Stimulated activated CD4-positive, alpha-beta T cell treated with anti-CD3 and anti-CD28 coated beads, TNF-alpha, amount 100 ng/mL, for 1 hour (primary cell): Measurements from ENCODE around the gene ITGA7.
"Not testable (repeated sequence)": the region's sequence is repeated elsewhere in the genome, so short reads cannot be mapped to it uniquely, and the experiment has no call there.

Source experiments
- DNase-seq, 3 donors: peaks; one replicate each; pipeline ENCODE4 v3.0.0-alpha.2; 2020; ENCODE audit warnings: low read depth in 3 of 3, low spot score in 1 of 3

Gene ITGA7

GRCh38 chr12:55652352-55652751 is 55.4 kb downstream of the ITGA7 start:
- DNase-seq = no peak

GRCh38 chr12:55651299-55651683 is 56.4 kb downstream of the ITGA7 start:
- no peak for DNase-seq

DNA sequence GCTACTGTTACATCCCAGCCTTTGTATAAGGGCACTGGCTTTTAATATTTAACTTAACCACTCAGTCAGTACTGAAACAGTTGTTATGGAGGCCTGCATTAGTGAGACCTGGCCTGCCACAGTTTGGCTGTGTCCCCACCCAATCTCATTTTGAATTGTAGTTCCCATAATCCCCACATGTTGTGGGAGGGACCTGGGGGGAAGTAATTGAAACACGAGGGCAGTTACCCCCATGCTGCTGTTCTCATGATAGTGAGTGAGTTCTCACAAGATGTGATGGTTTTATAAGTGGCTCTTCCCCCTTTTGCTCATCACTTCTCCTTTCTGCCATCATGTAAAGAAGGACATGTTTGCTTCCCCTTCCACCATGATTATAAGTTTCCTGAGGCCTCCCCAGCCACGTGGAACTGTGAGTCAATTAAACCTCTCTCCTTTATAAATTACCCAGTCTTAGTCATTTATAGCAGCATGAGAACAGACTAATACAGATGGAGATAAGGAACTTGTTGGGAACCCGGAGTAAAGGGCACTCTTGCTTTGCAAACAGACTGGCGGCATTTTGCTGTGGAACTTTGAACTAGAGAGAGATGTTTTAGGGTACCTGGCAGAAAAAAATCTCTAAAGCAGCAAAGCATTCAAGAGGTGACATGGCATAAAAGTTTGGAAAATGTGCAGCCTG is 56.9 kb downstream of the ITGA7 start:
- DNase-seq = not testable (repeated sequence)

DNA sequence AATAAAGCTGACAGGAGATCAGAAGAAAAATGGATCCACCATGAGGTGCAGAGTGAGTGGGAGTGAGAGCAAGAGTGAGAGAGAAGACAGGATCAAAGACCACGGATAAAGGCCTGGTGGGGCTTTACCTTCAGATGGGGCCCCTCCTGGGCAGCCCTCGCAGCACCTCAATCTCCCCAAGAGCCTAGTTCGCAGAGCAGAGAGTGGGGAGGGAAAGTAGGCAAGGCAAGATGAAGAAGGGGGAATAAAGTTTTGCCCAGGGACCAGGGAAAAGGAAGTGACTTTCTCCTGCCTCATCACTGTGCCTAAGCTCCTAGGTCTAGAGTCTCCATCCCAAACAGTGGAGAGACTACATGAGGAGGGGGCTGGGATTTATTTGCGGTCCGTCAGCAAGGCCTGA is 60.7 kb downstream of the ITGA7 start:
- DNase-seq = no peak

- no peak for DNase-seq
Observed at GRCh38 chr12:55644591-55644990, 63.1 kb downstream of the ITGA7 start.

GRCh38 chr12:55642669-55643068 is 65.0 kb downstream of the ITGA7 start:
- DNase-seq = no peak

DNA sequence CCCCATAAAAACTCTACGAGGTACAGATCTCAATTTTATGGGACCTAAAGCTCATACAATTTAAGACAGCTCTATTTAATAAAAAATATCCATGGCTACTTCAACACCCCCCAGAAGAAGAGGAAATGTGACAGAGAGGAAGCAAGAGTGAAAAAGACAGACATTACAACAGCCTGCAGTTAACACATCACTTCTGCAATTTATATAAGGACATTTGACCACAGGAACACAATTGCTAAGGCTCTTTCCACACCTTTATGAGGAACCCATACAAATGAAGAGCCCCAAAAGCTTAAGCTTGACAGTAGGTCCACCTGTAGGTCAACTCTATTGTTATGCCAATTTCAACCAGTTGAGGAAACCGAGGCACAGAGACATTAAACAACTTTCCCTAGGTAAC is 65.4 kb downstream of the ITGA7 start:
- DNase-seq = no peak

GRCh38 chr12:55641595-55641994 is 66.1 kb downstream of the ITGA7 start:
- DNase-seq = no peak

GRCh38 chr12:55637467-55637866 is 70.2 kb downstream of the ITGA7 start:
- no peak for DNase-seq

DNA sequence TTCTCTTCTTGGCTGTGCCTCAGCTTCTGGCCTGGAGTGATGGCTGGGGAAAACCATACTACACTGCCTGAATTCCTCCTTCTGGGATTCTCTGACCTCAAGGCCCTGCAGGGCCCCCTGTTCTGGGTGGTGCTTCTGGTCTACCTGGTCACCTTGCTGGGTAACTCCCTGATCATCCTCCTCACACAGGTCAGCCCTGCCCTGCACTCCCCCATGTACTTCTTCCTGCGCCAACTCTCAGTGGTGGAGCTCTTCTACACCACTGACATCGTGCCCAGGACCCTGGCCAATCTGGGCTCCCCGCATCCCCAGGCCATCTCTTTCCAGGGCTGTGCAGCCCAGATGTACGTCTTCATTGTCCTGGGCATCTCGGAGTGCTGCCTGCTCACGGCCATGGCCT is 70.9 kb downstream of the ITGA7 start, which contains the start of gene OR10P1:
Gene OR10P1 (plus strand): TSS at position 40 of the 400 bp plus-strand sequence. CDS start 0 bp downstream, at position 40.
- DNase-seq = no peak

GRCh38 chr12:55636116-55636655 is 71.5 kb downstream of the ITGA7 start:
- no peak for DNase-seq
